ENCODE results near the gene REXO4.
A peak's percentile ranks its signal among the peaks of the same experiment; 100 is the strongest.

Gene REXO4

DNA sequence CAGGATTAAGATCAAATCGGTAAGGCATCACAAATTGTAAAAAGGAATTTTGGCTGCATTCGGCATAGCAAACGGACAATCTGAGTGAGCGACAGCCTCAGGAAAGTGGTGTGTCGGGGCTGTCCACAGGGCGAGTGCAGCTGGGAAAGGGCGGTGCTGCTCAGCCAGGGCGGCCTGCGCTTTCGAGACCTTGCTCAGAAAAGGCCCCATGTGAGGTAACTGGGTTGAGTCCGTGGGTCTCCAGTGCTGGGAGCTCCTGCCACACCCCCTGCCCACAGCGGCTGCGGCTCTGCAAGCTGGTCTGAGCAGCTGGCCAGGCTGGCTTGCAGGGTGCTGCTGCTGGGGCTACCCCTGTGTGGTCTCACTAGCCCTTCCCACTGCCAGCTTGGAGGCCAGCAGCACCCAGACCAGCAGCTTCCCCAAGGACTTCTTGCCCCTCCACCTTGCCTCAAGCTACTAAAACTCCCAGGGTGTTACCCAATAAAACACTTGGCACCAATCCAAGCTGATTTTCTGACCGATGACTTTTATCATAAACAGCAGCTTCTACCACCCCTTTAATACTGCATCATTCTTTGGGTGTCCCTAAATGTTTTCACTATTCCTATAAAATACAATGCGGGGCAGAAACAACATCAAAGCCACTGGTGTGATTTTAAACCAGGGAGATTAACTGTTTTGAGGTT is 55.3 kb downstream of the REXO4 start:
- Histone ChIP-seq H3K27me3 (ENCODE audit: low read depth, low read length) (no peaks in the 10 kb centered on the region), H3K36me3 (ENCODE audit: control insufficient read depth in 1 of 2, insufficient read depth in 2 of 2, low read length in 2 of 2) (peaks cover 65 to 74% of the 10 kb centered on the region in 2 donors), H3K4me3 (ENCODE audit: low read depth in 1 of 2, low read length in 2 of 2) (no peak overlapping the region), H3K9me3 (ENCODE audit: control insufficient read depth in 1 of 2, low read length in 2 of 2) (no peaks in the 10 kb centered on the region), H3K27ac (ENCODE audit: low read length) (no peak overlapping the region), H3K4me1 (ENCODE audit: control insufficient read depth in 1 of 2, insufficient read depth in 2 of 2, low read length in 2 of 2) (peaks cover 4 to 12% of the 10 kb centered on the region in 2 donors)

DNA sequence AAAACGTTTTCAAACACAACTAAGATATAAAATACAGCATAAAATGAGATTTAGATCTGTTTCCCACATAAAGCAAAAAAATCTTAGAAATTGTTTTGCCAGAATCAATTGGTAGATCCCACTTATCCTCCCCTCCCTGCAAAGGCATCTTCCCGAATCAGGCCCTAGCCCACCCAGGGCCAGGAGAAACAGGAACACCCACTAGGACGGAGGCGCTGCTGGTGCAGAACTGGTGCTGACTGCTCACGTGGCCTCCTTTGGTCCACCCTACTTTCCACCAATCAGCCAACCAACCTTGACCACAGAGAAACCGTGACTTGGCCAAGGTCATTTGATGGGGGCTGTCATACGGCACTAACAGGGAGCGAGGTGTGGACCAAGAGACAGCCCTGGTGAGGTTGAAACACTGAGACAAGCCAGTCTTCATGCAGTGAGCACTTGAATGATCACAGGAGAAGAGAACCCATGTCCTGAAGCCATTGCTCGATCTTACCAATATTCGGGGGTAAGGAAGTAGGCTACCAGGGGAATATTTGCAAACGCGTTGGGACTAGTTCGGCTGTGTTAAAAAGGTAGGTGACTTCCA is 56.2 kb downstream of the REXO4 start:
- H3K9me3 ChIP-seq (ENCODE audit: control insufficient read depth in 1 of 2, low read length in 2 of 2): no peaks in the 10 kb centered on the region
- no peak overlapping the region for H3K4me3 ChIP-seq (ENCODE audit: low read depth in 1 of 2, low read length in 2 of 2)
- no peaks in the 10 kb centered on the region for H3K27me3 ChIP-seq (ENCODE audit: low read depth, low read length)
- H3K36me3 ChIP-seq (ENCODE audit: control insufficient read depth in 1 of 2, insufficient read depth in 2 of 2, low read length in 2 of 2): peaks cover 60 to 64% of the 10 kb centered on the region in 2 donors
- peaks cover 9 to 21% of the 10 kb centered on the region in 2 donors for H3K4me1 ChIP-seq (ENCODE audit: control insufficient read depth in 1 of 2, insufficient read depth in 2 of 2, low read length in 2 of 2)
- H3K27ac ChIP-seq (ENCODE audit: low read length): no peak overlapping the region

- Histone ChIP-seq H3K36me3 (ENCODE audit: control insufficient read depth in 1 of 2, insufficient read depth in 2 of 2, low read length in 2 of 2) (peaks cover 51 to 55% of the 10 kb centered on the region in 2 donors), H3K27me3 (ENCODE audit: low read depth, low read length) (no peaks in the 10 kb centered on the region), H3K4me1 (ENCODE audit: control insufficient read depth in 1 of 2, insufficient read depth in 2 of 2, low read length in 2 of 2) (peaks cover 9 to 24% of the 10 kb centered on the region in 2 donors), H3K9me3 (ENCODE audit: control insufficient read depth in 1 of 2, low read length in 2 of 2) (no peaks in the 10 kb centered on the region), H3K4me3 (ENCODE audit: low read depth in 1 of 2, low read length in 2 of 2) (no peak overlapping the region), H3K27ac (ENCODE audit: low read length) (no peak overlapping the region)
These were observed 57.1 kb downstream of the REXO4 start for GRCh38 chr9:133360400-133361393.

DNA sequence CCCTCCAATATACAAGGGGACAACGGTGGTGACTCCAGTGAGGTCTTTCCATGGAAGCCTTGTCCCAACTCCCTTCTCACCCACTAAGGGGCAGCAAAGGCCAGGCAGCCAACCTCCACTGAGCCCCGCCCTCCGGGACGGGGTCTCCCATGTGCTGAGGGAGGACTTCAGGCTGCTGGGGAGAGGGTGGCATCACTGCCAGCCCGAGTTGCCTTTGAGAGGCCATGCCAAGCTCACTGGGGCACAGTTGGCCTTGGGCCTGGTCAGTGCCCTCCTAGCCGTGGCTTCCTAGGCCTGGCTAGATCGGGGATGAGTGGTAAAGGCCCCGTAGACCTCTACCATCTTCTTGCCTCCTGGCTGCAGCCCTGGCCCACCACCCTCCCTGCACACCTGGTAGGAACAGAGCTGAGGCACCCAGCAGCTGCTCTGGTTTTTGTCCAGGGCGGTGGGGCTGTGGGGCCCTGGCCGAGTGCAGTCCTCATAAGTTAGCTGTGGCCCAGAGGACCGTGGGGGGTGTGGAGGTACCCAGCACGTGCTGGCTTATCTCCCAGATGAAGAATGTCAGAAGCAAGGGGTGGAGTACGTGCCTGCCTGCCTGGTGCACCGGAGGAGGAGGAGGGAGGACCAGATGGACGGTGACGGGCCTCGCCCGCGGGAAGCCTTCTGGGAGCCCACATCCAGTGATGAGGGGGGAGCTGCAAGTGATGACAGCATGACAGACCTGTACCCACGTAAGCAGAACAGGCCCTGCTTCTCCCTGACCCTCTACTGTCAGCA is 58.2 kb downstream of the REXO4 start:
- H3K36me3 ChIP-seq (ENCODE audit: control insufficient read depth in 1 of 2, insufficient read depth in 2 of 2, low read length in 2 of 2): peaks cover 40 to 44% of the 10 kb centered on the region in 2 donors
- no peaks in the 10 kb centered on the region for H3K9me3 ChIP-seq (ENCODE audit: control insufficient read depth in 1 of 2, low read length in 2 of 2)
- no peak overlapping the region for H3K4me3 ChIP-seq (ENCODE audit: low read depth in 1 of 2, low read length in 2 of 2)
- H3K27me3 ChIP-seq (ENCODE audit: low read depth, low read length): no peaks in the 10 kb centered on the region
- H3K27ac ChIP-seq (ENCODE audit: low read length): no peak overlapping the region
- H3K4me1 ChIP-seq (ENCODE audit: control insufficient read depth in 1 of 2, insufficient read depth in 2 of 2, low read length in 2 of 2): peaks cover 12 to 35% of the 10 kb centered on the region in 2 donors

DNA sequence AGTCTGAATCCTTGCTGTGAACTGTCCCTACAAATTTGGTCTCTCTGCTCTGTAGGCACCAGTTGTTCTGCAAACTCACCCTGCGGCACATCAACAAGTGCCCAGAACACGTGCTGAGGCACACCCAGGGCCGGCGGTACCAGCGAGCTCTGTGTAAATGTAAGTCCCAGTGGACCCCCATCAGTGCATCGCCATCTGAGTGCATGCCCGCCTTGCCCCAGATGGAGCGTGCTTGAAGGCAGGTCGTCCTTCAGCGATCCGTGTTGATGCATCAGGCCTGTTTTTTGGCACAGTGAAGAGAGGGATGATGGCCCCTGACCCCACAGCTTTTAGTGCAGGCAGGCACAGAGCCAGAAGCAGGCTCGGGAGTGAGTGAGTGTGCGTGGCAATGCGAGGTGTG is 60.2 kb downstream of the REXO4 start:
- Histone ChIP-seq H3K27ac (ENCODE audit: low read length) (no peak overlapping the region), H3K4me1 (ENCODE audit: control insufficient read depth in 1 of 2, insufficient read depth in 2 of 2, low read length in 2 of 2) (peaks cover 12 to 38% of the 10 kb centered on the region in 2 donors), H3K36me3 (ENCODE audit: control insufficient read depth in 1 of 2, insufficient read depth in 2 of 2, low read length in 2 of 2) (peaks cover 29 to 40% of the 10 kb centered on the region in 2 donors), H3K9me3 (ENCODE audit: control insufficient read depth in 1 of 2, low read length in 2 of 2) (no peaks in the 10 kb centered on the region), H3K27me3 (ENCODE audit: low read depth, low read length) (no peaks in the 10 kb centered on the region), H3K4me3 (ENCODE audit: low read depth in 1 of 2, low read length in 2 of 2) (peak overlapping the region in 1 of 2 donors; percentile 82)

DNA sequence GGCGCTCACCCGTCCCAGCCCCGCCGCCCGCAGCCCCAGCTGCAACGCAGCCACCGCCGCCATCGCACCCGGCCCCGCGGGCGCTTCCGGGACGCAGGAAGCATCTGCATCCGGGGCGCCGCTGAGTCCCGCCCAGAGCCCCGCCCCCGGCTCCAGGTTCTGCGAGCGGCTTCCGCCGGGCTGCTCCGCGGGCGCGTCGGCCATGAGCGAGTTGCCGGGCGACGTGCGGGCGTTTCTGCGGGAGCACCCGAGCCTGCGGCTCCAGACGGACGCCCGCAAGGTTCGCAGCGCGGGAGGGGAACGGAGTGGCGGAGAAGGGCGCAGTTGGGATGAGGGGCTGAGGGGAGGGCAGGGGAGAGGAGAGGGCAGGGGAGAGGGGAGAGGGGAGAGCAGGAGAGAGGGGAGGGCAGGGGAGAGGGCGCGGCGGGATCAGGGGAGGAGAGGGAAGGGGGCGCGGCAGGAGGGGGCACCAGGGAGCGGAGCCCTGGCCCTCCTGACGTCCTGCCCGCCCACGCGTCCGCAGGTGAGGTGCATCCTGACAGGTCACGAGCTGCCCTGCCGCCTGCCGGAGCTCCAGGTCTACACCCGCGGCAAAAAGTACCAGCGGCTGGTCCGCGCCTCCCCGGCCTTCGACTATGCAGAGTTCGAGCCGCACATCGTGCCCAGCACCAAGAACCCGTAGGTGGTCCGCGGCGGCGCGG is 61.3 kb downstream of the REXO4 start, which contains the start of the genes SURF1 and SURF2:
TSS of gene SURF1 (minus strand) at position 97 of the 701 bp plus-strand sequence. CDS start at position 63, 34 bp downstream.
TSS of gene SURF2 (plus strand) at position 160 of the 701 bp plus-strand sequence. CDS start at position 203, 43 bp downstream.
- Histone ChIP-seq H3K4me1 (ENCODE audit: control insufficient read depth in 1 of 2, insufficient read depth in 2 of 2, low read length in 2 of 2) (peaks cover 12 to 38% of the 10 kb centered on the region in 2 donors), H3K27ac (ENCODE audit: low read length) (peak within 1 kb of the TSS; percentile 1), H3K9me3 (ENCODE audit: control insufficient read depth in 1 of 2, low read length in 2 of 2) (no peaks in the 10 kb centered on the region), H3K27me3 (ENCODE audit: low read depth, low read length) (no peaks in the 10 kb centered on the region), H3K4me3 (ENCODE audit: low read depth in 1 of 2, low read length in 2 of 2) (peak within 1 kb of the TSS; percentile 60 to 82), H3K36me3 (ENCODE audit: control insufficient read depth in 1 of 2, insufficient read depth in 2 of 2, low read length in 2 of 2) (peaks cover 30 to 41% of the 10 kb centered on the region in 2 donors)

Measured in muscle layer of duodenum (tissue), 2 donors.